Parathyroid adenoma (tissue), 2 donors: ENCODE data around the gene ST8SIA2.

Source experiments
- H2AFZ ChIP-seq: fragments of 300-600 bp; sonication (generic); one replicate; pipeline ENCODE4 v1.7.0; 2017; ENCODE audit warnings: antibody characterized with exemption, mild to moderate bottlenecking
- H3K27ac ChIP-seq: fragments of 300-600 bp; sonication (generic); one replicate; pipeline ENCODE4 v1.7.0; 2017
- H3K27me3 ChIP-seq: fragments of 300-600 bp; sonication (generic); one replicate; pipeline ENCODE4 v1.7.0; 2017; ENCODE audit warnings: low read length; ENCODE audit not compliant: control insufficient read depth, insufficient read depth
- H3K36me3 ChIP-seq: fragments of 300-600 bp; sonication (generic); one replicate; pipeline ENCODE4 v1.7.0; 2017; ENCODE audit warnings: low read length; ENCODE audit not compliant: control insufficient read depth, insufficient read depth
- H3K4me1 ChIP-seq: fragments of 300-600 bp; sonication (generic); one replicate; pipeline ENCODE4 v1.7.0; 2017; ENCODE audit warnings: control low read depth
- H3K4me2 ChIP-seq: fragments of 300-600 bp; sonication (generic); one replicate; pipeline ENCODE4 v1.7.0; 2017; ENCODE audit warnings: low read length
- H3K4me3 ChIP-seq: fragments of 300-600 bp; sonication (generic); one replicate; pipeline ENCODE4 v1.7.0; 2017; ENCODE audit warnings: low read depth, low read length
- H3K79me2 ChIP-seq: fragments of 300-600 bp; sonication (generic); one replicate; pipeline ENCODE4 v1.7.0; 2017; ENCODE audit warnings: control low read depth
- H3K9ac ChIP-seq: fragments of 300-600 bp; sonication (generic); one replicate; pipeline ENCODE4 v1.7.0; 2017; ENCODE audit warnings: mild to moderate bottlenecking
- H3K9me3 ChIP-seq: fragments of 300-600 bp; sonication (generic); one replicate; pipeline ENCODE4 v1.7.0; 2017; ENCODE audit warnings: low read length; ENCODE audit not compliant: control insufficient read depth
- TF ChIP-seq, protein P1 (sequence below): fragments of 300-600 bp; sonication (generic); IDR thresholded peaks from one replicate; pipeline ENCODE4 v1.7.0; 2017; ENCODE audit warnings: antibody characterized with exemption, mild to moderate bottlenecking
- donor health status: primary hyperparathyroidism.

ST8SIA2 gene

DNA sequence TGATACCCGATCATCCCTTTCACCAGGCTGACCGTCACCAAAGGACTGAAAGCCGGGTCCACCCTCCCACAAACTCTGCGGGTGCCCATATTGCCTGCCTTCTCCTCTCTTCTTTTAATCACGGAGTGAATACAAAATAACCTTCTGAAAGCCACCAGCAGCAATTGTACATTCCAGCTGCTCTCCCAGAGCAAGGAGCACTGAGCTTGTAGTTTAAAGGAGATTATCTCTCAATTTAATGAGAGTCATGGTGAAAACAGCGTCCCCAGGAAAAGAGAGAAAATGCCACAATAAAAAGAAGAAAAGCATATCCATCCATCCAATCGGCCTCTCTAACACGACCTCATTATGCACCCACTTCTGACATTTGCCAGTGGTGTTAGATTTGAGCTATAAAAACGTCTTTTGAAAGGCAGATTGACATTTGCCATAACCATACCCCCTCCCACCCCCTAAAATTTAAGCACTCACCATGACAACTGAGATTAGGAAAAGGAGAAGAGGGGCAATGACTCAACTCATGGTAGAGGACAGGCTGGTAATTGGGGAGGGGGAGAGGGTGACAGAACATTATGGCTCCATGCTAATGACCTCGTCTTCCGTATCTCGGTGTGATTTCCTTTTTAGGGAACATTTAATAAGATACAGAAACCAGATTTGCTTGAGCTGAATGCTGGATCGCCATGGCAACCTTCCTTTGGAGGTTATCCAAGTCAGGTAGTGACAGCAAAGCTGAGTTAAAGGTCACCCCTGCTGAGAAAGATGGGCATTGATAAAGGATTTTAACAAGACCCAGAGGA lies 106.2 kb downstream of the ST8SIA2 start:
- H3K36me3 ChIP-seq: no peaks in the 10 kb centered on the region
- H3K27me3 ChIP-seq: no peaks in the 10 kb centered on the region
- H3K9me3 ChIP-seq: no peaks in the 10 kb centered on the region
- no peak overlapping the region for H3K4me2 ChIP-seq
- H3K4me3 ChIP-seq: no peak overlapping the region
- H3K27ac ChIP-seq: no peak overlapping the region
- no peak overlapping the region for H3K9ac ChIP-seq
- H3K4me1 ChIP-seq: no peaks in the 10 kb centered on the region
- TF ChIP-seq, protein P1, sequence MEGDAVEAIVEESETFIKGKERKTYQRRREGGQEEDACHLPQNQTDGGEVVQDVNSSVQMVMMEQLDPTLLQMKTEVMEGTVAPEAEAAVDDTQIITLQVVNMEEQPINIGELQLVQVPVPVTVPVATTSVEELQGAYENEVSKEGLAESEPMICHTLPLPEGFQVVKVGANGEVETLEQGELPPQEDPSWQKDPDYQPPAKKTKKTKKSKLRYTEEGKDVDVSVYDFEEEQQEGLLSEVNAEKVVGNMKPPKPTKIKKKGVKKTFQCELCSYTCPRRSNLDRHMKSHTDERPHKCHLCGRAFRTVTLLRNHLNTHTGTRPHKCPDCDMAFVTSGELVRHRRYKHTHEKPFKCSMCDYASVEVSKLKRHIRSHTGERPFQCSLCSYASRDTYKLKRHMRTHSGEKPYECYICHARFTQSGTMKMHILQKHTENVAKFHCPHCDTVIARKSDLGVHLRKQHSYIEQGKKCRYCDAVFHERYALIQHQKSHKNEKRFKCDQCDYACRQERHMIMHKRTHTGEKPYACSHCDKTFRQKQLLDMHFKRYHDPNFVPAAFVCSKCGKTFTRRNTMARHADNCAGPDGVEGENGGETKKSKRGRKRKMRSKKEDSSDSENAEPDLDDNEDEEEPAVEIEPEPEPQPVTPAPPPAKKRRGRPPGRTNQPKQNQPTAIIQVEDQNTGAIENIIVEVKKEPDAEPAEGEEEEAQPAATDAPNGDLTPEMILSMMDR: no peak
- H3K79me2 ChIP-seq: no peaks in the 10 kb centered on the region
- H2AFZ ChIP-seq: no peak overlapping the region

DNA sequence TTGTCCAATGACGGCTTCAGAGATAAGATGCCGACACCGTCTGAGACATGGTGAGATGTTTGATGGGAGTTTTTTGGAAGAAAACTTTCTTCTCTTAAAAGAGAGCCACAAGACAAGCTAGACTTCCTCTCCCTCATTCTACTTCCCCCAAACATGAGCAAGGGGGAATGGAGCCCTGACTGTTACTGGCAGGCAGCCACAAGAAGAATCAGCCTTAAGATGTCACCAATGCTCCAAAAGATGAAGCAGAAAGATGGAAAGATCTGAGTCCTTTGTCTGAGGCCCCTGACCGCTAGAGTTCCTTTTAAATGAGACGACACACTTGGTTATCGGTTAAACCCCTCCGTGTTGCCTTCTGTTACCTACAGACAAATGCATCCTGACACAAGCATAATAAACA lies 108.7 kb downstream of the ST8SIA2 start:
- Histone ChIP-seq H3K27ac (no peak overlapping the region), H3K9me3 (no peaks in the 10 kb centered on the region), H3K36me3 (no peaks in the 10 kb centered on the region), H3K4me3 (no peak overlapping the region), H2AFZ (no peak overlapping the region), H3K9ac (no peak overlapping the region), H3K79me2 (no peaks in the 10 kb centered on the region), H3K4me1 (no peaks in the 10 kb centered on the region), H3K4me2 (no peak overlapping the region), H3K27me3 (no peaks in the 10 kb centered on the region)
- TF ChIP-seq, protein P1: no peak

DNA sequence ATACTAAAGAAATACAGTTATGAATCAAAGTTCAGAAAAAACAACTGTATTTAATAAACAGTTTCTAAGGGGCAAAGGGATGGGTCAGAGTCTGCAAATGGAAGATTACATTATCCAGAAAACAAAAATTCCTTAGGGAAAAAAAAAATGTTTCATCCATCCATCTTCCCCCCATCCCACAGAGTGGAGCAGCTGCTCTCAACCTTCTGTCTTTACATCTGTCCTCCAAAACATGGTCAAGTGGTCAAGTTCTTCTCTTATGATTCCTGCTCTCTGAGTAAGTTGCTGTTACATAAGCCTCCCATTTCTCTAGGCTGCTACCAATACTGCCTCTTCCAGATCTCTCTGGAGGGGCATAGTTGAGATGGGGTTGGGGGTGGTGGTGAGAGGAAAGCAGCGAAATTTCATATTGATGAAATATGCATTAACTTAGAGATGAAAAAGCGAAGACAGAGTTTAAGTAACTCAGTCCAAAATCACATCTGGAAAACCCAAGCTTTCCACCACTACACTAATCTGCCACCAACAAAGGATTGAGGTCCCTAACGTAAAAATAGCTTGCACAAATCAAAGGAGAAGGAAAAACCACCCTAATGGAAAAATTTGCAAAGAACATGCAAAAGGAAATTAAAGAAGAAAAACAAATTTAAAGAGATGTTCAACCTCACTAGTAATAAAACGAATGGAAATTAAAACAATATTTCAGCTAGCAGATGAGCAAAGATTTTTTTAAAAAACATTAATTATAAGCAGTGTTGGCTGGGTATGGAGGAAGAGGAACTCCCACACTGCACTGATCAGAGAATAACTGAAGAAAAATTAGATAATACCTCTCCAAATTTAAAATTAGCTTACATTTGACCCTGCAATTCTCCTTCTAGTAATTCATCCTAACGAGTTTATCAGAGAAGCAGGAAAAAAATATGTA lies 109.5 kb downstream of the ST8SIA2 start:
- no peaks in the 10 kb centered on the region for H3K27me3 ChIP-seq
- no peaks in the 10 kb centered on the region for H3K4me1 ChIP-seq
- no peak overlapping the region for H3K9ac ChIP-seq
- H3K4me3 ChIP-seq: no peak overlapping the region
- no peak overlapping the region for H3K27ac ChIP-seq
- no peaks in the 10 kb centered on the region for H3K36me3 ChIP-seq
- TF ChIP-seq, protein P1: no peak
- H3K79me2 ChIP-seq: no peaks in the 10 kb centered on the region
- no peaks in the 10 kb centered on the region for H3K9me3 ChIP-seq
- no peak overlapping the region for H2AFZ ChIP-seq
- no peak overlapping the region for H3K4me2 ChIP-seq

DNA sequence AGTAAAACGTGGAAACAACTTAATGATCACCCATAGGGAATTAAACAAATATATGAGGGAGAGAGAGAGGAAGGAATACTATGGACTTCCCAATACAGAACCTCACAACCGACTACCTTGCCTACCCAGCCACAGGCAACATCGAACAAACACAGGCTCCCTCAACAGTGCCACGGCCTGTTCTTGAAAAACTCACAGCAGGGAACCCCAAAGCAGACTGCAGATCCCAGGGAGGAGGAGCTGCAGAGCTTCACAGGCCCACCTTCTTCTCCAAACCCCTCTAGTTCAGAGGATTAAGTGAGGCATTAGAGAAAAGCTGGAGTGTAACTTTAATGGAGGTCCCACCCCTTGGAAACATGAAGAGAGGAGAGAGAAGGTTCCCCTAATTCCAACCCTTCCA lies 110.2 kb downstream of the ST8SIA2 start:
- Histone ChIP-seq H3K4me1 (no peaks in the 10 kb centered on the region), H3K4me3 (no peak overlapping the region), H3K27ac (no peak overlapping the region), H3K36me3 (no peaks in the 10 kb centered on the region), H3K4me2 (no peak overlapping the region), H3K9me3 (no peaks in the 10 kb centered on the region), H3K9ac (no peak overlapping the region), H3K79me2 (no peaks in the 10 kb centered on the region), H3K27me3 (no peaks in the 10 kb centered on the region), H2AFZ (no peak overlapping the region)
- TF ChIP-seq, protein P1: no peak
